Hematopoietic multipotent progenitor cell treated with erythropoietin and hydrocortisone succinate and interleukin-3 and kit ligand, for 8 days (in vitro differentiated cells): ENCODE results near the gene PLEKHG1.

Experiments used
- DNase-seq: peaks from one replicate; pipeline ENCODE4 v3.0.0-alpha.2; 2015

Gene PLEKHG1

DNA sequence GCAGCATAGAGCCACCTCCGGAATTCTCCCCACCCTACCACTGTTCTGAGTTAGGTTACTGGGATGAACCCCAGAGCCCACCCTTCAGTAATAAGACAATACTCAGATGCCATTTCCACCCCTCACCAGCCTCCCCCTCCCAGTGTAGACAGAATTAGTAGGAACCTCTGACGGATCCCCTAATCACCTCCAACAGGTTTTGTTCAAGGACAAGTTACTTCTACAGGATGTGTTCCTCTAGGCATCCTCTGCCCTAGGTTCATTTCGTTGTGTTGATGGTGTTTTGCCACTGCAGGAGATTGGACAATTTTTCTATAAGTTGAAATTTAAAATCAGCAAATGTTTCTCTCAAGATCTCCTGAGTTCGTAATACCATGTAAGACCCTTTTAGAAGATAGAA lies 22.8 kb downstream of the PLEKHG1 start:
- no peak for DNase-seq

DNA sequence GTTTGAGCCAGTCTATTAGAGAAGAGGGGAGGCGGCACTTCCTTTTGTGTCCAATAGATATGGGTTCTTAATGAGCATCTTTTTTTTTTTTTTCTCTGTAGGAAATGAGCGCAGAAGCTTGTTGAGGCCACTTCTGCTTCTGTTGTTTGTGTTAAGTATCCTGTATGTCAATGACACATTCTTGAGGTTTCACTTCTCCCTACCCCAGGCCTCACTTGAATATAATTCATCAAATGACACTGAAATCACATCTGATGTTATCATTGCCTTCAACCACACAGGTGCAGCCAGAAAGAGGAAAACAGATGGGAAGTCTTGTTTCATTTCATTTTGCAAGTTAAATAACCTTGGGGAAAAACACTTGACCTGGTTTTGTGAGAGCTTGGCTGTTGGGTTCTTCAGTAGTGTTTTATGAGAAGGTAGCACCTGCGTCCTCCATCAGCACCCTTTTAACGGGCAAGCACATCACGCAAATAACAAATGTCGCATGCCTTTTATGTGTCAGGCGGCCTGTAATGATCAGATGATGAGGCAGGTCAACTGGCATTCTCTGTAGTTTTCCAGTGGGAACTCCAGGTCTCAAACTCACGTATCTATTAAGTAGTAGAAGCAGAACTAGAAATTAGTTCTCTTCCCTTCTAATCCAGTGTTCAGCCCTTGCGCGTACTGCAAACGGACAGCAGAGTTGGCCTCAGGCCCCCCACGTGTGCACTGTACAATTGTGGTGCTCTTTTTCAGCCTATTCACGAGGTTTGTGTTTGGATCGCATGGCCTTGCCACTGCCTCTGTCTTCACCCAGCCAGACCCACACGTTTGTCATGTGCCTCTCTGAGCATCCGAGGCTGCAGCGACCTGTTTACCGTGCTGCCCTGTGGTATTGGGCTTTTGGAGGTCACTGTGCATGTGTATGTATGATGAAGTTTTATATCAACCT lies 23.5 kb downstream of the PLEKHG1 start:
- no peak for DNase-seq

DNA sequence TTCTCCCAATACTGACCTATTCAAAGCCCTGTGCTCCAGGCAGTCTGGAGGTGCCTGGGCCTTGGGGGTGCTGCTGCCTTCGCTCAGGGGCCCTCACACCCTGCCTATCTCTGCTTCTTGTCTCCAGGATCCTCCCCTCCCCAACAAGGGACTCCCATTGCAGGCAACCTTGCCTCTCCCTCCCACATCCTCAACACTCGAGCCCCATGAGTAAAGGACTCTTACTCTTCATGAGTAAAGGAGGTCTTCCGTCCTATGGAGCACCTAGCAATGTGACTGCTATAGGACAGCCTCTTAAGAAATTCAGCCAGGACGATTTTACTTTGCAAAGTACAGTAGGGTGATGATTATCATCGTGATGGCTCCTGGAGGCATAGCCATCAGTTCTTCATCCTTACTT lies 24.5 kb downstream of the PLEKHG1 start:
- DNase-seq = no peak

DNA sequence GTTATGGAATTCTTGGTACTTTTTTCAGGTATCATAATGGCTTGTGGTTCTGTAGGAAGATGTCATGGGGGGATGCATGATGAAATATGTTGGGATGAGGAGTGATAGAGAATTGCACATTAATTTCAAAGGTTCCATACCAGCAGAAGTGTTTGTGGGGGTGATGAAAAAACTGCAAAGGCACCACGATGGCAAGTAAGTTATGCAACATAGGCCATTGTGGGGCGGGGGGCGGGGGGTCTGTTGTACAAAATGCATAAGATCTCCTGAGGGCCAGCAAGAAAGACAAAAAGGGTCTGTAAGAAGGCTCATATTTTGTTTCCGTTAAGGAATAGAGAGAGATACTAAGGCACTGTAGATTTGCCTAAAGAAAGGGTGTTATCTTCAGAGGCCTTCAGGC lies 26.2 kb downstream of the PLEKHG1 start:
- DNase-seq = no peak

DNA sequence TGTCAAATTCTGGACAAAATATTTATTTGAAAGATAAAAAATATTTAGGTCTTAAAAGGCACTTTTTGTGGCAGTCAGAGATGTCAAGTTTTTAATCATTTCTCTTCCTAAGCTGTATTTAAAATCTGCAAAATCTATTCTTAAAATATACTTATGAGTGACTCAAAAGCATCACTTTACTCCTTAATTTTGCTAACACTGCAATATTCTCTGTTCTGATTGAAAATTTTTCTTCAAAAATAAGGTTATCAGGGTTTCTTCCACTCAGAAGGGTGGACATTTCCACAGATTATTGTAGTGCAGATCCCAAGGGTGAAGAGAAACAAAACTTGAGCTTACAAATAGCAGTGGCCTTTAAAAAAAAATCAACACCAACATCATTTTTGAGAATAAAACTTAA lies 27.5 kb downstream of the PLEKHG1 start:
- no peak for DNase-seq

DNA sequence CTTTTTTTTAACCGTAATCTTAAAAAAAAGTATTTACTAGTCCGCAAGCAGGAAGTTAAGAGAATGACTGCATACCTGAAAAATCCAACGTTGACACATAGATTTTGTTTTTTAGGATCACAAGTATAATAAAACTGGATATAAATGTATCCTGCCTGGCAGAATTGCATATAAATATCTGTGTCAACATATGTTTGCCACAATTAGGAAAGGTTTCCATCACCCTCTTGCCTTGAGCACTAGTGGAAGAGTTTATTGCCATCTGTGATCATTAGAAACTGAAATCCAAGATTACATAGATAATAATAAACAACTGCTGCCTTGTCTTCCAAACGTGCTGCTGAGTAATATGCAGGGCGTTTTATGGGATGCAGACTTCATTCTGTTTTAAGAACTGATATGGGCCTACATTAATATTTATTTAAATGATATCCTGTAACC lies 27.9 kb downstream of the PLEKHG1 start:
- DNase-seq = no peak

DNA sequence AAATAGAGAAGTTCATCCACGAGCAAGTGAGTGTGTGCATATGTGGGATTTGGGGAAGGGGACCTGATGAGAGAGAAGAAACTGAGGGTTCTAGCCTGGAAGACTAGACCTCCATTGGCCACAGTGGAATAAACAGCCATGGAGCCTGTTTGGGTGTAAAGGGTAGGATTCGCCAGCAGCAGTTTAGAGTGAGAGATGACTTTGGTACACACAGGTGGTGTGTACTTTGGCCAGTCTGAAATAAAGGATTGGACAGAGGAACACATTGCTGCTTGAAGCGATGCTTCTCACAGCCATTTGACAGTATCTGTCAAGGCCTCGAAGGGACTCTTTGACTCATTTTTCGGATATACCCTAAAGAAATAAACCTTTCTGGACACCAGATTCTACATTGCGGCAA lies 29.2 kb downstream of the PLEKHG1 start:
- no peak for DNase-seq

DNA sequence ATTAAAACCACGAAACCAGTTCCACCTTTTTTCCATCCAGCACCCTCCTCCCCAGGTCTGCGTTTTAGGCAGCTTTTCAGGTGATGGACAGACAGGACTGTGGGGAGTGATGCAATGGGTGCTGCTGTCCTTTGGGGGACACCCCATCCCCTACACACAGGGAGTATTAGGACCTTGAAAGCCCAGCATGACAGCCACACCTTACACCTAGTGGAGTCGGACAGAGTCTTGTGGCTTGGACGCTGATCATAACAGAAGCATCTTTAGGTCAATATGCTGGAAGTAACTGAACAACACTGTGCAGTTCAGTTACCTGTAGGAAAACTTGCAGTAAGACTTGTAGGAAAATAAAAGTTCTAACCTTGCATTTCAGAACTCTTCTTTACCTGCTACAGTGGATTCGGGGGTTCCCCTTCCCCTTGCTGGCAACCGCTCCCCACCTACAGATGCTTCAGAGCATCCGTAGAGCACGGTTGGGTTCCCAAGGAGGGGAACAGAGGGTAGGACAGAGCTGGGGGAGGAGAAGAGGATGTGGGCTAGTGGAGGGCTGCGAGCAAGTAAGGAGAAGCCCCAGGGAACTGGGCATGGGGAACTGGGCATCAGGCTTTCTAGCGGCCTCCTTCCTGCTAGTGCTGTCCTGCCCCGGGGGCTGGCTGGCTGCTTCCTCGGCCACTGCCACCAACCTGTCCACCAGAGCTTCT lies 31.7 kb downstream of the PLEKHG1 start:
- DNase-seq = no peak

DNA sequence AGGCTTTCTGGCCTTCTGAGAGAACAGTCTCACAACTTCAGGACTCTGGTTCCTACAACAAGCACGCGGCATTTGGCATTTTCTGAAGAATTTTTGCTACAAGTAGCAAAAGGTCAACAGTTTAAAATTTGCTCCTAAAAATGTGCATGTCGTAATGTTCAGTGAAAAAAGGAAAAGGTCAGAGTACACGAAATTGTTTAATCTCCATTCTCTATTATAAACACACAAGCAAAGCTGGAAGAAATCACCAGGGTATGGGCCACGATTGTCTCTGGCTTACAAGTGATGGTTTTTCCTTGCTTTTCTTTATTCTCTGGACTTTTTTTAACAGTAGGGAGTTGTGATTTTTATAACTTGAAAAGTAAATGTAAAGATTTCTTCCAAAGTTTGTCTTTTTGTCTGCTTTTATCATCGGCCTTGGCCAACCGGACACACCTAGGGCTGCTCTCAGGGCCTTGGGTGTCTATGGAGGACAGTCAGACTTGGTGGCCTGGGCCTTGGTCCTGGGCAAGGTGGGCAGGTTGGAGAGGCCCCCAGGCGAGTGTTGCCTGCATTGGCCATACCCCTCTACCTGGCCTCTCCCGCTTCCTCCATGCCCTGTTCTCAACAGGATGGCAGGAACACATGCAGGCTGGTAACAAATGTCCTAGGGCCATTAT lies 32.4 kb downstream of the PLEKHG1 start:
- DNase-seq = no peak

DNA sequence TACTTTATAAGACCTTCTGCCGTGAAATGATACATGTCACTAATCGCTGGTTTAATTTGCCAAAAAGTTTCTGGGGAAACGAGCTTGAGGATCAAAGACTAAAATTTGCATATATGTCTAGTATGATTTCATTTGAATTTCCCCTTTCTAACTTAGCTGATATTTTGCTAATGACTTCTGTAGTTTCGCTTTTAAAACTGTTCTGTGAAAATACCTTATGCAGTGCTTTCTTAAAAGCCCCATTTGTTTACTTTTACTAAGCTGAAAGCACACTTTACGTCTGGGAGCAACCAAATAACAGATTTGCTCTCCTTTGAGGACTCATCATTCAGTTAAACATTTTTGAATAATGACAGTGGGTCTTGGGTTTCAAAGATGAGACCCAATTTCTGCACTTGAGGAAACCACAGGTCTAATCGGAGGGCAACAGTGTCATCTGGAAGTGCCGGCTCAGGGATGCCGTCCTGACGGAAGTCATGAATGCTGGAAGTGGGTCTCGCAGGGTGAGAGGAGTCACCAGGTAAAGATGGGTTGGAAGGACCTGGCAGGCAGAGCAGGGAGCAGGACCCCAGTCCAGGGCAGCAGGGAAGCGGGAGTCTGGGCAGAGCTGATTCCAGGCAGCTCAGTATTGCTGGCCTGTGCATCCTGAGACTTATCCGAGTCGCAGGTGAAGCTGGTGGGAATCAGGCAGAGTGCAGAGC lies 33.2 kb downstream of the PLEKHG1 start:
- peak; percentile 23 for DNase-seq

DNA sequence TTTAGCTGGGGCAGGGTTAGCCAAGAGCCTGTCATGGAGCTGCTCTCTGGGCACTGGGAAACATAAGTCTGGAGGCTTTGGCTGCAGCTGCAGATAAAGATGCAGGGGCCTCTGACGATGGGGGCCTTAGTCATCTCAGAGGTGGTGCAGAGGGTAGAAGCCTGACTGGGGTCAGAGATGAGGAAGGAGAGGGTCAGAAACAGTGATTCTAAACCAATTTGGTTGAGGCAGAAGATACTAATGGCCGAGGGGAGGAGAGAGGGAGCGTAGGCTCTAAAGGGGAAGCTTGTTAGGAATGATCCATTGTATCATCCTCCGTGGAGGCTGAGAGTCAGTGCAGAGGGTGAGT lies 33.8 kb downstream of the PLEKHG1 start:
- peak; percentile 27 for DNase-seq

DNA sequence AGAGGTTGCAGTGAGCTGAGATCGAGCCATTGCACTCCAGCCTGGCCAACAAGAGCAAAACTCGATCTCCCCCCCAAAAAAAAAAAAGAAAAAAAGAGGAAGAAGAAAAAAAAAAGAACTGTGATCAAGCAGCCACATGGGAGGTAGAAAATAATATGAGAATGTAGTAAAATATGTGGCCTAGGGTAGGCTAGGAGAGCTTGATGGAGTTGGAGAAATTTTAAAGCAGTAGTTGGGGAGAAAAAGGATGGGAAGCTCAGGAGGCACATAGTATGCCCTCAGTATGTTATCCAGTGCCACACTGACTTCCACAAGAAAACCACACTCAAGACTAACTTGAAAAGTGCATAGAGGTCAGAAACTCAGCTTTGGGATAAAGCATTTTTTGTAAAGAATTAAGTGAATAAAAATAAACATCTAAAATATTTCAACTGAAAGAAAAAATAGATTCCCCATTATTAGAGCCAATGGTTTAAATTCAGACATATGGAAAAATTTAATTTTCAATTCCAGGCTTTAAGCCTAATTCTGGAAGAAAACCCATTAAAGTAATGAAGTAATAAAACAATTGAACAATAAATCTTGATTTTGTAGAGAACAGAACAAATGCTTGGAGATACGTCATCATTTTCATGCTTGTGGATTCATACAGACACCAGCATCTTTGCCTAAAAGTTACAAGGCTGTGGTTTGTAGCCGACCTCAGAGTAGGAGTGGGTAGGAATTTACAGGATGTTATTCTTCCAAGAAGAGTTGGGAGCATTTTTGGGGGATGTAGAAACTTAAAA lies 34.7 kb downstream of the PLEKHG1 start:
- DNase-seq = no peak

DNA sequence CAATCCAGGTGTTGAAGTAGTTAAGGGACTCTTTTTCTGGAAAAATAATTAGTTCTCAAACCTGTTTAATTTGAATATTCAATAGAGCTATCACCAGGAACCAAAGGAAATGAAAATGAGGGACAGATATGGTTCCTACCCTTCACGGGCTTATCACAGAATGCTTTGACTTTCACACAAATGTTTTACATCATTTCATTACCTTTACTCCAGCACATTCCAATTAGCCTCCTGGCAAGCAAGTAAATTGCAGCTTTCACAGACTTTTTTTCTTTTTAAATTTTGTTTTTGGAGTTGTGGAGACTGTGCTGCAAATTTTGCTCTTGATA lies 35.2 kb downstream of the PLEKHG1 start:
- no peak for DNase-seq

DNA sequence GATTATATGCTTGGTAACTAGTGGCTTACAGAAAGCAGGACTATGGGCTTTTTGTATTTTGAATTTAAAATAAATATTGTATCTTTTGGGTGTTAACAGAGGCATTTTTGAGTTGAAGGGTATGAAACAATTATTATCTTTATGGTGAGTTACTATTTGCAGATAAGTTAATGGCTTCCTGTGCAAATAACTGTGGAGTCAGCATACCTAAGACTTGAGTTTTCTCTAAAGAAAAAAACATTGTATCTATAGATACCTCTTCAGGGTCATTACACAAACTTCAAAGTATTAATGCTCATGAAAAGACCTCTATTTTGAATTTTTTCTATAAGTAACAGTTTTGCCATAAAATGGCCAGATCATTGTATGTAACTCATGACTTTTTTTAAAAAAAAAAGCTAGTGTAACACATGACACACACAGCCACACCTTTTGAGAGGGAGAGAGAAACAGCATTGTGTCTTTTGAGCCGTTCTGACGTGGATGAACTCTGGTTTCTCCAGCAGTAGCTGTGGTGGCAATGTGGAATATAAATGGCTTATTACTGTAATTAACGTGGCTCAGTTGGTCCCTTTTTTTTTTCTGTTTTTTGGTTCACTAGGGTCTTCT lies 36.3 kb downstream of the PLEKHG1 start:
- DNase-seq = no peak

DNA sequence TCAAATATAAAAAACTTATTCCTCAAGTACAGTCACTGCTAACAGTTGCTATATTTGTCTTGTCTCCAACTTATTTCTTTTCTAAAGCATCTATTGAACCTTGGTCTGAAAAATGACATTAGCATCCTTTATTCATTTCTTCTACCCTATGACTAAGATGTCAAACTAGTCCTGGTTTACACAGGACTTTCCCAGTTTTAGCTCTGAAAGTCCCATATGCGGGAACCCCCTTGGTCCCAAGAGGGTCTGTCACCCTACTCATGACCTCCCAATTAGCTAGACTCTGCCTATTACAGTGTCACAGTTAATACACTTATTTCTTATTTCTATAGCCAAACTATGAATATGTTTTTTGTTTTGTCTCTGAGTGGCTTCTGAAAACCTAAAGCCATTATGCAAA lies 37.1 kb downstream of the PLEKHG1 start:
- DNase-seq = no peak

DNA sequence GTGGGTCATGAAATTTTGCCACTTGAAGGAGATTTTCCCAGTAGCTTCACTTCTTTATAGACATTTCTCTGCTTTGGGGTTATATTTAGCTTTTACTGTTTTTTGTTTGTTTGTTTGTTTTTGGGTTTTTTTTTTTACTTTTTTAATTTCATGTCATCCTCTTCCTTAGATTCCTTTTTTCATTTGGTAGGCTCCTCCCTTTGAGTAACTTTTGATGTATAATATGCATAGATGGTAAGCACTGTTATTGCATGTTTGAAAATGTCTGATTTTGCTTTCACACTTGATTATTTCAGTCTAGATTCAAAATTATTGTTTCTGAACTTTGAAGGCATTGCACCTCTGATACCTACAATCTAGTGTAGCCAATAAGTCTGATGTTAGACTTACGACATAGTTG lies 37.6 kb downstream of the PLEKHG1 start:
- no peak for DNase-seq

DNA sequence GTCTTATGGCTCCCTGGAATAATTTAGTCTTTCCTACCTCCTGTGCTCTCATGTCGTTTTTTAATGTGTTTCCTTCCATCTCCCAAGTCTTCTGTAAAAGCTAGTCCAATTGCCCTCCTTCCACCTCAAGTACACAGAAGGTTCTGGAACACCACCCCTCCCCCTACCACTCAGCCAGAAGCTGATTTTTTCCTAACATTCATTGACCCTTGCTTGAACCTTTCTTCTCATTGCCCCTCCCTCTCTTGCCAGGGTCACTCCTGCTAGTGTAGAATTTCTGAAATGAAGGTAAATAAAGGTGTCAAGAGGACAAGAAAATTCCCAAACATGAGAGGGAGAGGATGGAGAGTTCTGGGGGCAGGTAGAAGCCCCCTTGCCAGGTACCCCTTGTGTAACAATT lies 38.6 kb downstream of the PLEKHG1 start:
- no peak for DNase-seq

DNA sequence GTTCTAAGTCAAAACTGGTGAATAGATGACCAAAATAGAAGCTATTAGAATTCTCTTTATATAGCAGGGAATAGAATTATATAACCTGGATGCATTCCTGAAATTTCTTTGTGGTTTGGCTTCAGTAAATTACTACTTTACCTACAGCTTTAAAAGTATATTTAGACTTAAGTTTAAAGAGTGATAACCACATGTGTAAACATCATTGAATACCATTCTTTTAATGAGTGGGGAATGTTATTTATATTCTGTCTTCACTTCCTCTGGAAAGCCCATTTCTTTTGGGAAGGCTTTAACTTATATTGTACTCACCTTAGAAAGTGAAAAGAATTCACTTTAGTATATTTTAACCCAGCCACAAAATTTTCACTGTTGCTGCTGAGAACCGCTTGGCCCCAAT lies 39.1 kb downstream of the PLEKHG1 start:
- no peak for DNase-seq

DNA sequence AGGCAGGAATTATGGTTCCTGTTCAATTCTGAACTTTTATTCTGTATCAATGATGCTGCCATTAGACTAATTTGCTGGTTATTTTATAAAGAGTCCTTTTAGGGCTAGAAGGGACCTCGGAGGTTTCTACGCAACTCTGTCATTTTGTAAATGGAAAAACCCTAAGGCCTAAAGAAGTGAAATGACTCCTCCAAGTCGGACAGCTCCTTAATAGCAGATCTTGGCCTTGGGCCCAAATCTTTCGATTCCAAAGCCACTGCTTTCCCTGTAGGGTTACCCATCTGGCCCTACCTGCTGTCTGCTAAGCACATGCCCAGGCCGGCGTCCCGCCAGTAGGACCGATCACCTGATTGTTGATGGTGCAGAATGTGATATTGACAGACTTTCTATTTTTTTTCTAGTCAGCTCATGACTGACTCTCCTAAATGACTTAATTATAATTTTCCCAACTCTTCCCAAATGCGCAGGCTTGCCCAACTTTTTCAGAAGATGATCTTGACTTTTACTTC lies 40.2 kb downstream of the PLEKHG1 start:
- DNase-seq = no peak

DNA sequence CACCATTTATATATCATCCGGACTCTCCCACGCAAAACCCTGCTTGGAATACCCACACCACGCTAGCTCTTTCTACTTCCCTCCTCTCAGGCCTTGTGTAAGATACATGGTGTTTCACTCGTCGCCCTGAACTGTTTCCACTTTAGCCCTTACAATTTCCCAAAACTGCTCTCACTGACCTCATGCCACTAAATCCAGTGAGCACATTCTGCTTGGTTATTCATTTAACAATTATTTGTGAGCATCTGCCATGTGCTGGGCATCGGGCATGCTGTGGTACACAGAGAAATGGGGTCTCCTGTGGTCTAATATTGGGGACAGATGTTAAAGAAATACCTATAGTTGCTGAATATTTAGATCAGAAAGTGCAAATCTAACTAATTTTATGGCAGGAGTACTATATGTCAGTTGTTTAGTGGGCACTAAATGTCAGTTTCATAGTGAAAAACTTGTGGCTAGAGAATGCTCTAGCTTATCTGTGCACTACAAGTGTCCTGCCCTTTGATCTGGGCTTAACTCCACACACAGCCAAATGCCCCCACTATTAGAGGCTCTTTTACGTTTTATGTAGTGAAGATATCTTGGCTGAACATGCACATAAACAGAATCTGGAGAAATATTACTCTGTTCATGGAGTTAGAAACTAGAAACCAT lies 41.0 kb downstream of the PLEKHG1 start:
- peak; percentile 83 for DNase-seq

DNA sequence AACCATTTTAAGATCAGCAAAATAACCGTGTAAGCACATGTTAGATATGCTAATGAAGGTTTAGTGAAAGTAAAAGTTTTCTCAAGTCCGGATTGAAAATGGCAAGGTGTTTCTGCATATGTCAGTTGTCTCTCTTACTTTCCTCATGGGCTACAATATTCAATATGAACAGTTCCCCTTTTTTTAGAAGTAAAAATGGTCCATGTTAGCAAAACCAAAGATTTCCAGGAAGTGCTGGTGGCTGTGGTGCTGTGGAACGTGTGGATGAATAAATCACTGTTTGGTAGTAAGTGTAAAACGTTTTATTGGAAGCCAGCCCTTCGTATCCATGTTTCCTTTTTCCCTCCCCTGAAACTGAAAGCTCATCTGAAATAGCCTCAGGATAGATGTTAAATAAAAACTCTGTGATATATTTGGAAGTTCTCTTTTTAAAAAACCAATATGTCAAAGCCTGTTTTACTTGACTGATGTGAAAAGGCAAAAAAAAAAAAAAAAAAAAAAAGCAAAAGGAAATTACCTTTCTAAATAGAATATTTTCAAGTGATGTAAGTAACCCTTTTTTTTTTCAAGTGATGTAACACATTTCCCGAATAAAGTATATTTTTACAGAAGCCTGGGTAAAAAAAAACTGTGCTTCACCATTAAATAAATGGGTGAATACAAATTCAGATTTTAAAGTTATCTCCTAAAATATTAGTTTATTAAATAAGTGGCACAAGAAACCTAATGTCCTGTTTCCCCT lies 41.9 kb downstream of the PLEKHG1 start:
- no peak for DNase-seq
